Ovary (tissue), 9 donors: ENCODE data around the gene MPHOSPH6. TPM values are rescaled to one million over a fixed set of nuclear protein-coding genes. Genes with fewer than 3 reads are reported as not detected.

Experiments used
- DNase-seq, 5 donors: peaks; one replicate each; pipeline ENCODE4 v3.0.0-alpha.2; 2019 to 2020
- H3K27ac ChIP-seq, 2 donors: fragments of 200-600 bp; one replicate each; pipeline versions ENCODE4 v1.5.1 to v1.8.0; 2019 to 2022
- H3K27me3 ChIP-seq: fragments of 200-600 bp; one replicate; pipeline ENCODE4 v1.8.0; 2022
- H3K36me3 ChIP-seq: fragments of 200-600 bp; sonication (generic); one replicate; pipeline ENCODE4 v1.5.1; 2019
- H3K4me1 ChIP-seq: one replicate; pipeline ENCODE4 v1.8.1; 2013; ENCODE audit warnings: mild to moderate bottlenecking, moderate library complexity; ENCODE audit not compliant: insufficient read depth
- H3K4me3 ChIP-seq: fragments of 200-600 bp; sonication (generic); one replicate; pipeline ENCODE4 v1.5.1; 2017
- H3K9me3 ChIP-seq, 2 donors: fragments of 200-600 bp in 1 of 2; sonication (generic) in 1 of 2; one replicate each; pipeline versions ENCODE4 v1.5.1 to v1.8.1; 2013 to 2019; ENCODE audit warnings: mild to moderate bottlenecking in 1 of 2, moderate library complexity in 1 of 2
- CTCF ChIP-seq, 3 donors: fragments of 450-650 bp in 2 of 3; fragments of 200-600 bp in 1 of 3; IDR thresholded peaks; one replicate each; pipeline versions ENCODE4 v1.5.1 to v1.8.0; 2016 to 2022; ENCODE audit warnings: antibody characterized with exemption in 3 of 3, mild to moderate bottlenecking in 1 of 3
- EP300 ChIP-seq: sonication (generic); formaldehyde crosslinking; IDR thresholded peaks from one replicate; pipeline ENCODE4 v1.6.1; 2017; ENCODE audit warnings: antibody characterized with exemption
- POLR2A ChIP-seq: fragments of 450-650 bp; IDR thresholded peaks from one replicate; pipeline ENCODE4 v1.6.1; 2017; ENCODE audit warnings: antibody characterized with exemption, mild to moderate bottlenecking, moderate library complexity
- WGBS, 3 donors: extraction: QIAGEN DNeasy Blood & Tissue Kit in 1 of 3; methylation state at CpG; one replicate each; pipeline versions ENCODE4 v1.1.5 to v1.1.7; 2013 to 2017; 5-methylcytosine and 5-hydroxymethylcytosine counted together
- intact Hi-C, 4 donors: fragments of 100-400 bp; cut with DNase I; formaldehyde crosslinking; loops; one replicate each; pipeline versions ENCODE4 v1.11.0 to v1.15.1; 2022 to 2023
- polyA plus RNA-seq, 2 donors: library from polyadenylated mRNA; stranded (reverse); fragments of 200-250 nt in 1 of 2; fragments of 350-450 nt in 1 of 2; fragmentation: Illumina TruSeq in 1 of 2; extraction: RNeasy Lipid Tissue Mini Kit (QIAGEN cat#74804) in 1 of 2; gene quantifications; one replicate each; pipeline ENCODE4 v1.2.3, GENCODE V29; 2013 to 2014
- total RNA-seq, 7 donors: library from RNA; depleted of rRNA in 2 of 7; stranded (reverse); fragments of >200 nt in 2 of 7; fragmentation: NEBNext Ultra II Directional in 3 of 7; extraction: Animal tissue kit (Norgen Biotek cat#: 25700) in 3 of 7; gene quantifications; one replicate each; pipeline versions ENCODE4 v1.1.0 to v1.2.4, GENCODE V29; 2016 to 2023
- donor health status: DM: no; HTN: no; CAD: no; lungs with moderate emphysema.
- donor health status: DM: no; HTN: no; CAD: no.
- donor health status: Bipolar disorder and iron deficiency.
- donor health status: DM: yes; HTN: yes; CAD: no.
- donor health status: DM: no; HTN: no; CAD: no.
- donor health status: DM: yes; HTN: yes; CAD: no.

MPHOSPH6 gene
- total and polyA plus RNA-seq, 9 donors = 7.1 to 41.3 (median 14.4) TPM

DNA sequence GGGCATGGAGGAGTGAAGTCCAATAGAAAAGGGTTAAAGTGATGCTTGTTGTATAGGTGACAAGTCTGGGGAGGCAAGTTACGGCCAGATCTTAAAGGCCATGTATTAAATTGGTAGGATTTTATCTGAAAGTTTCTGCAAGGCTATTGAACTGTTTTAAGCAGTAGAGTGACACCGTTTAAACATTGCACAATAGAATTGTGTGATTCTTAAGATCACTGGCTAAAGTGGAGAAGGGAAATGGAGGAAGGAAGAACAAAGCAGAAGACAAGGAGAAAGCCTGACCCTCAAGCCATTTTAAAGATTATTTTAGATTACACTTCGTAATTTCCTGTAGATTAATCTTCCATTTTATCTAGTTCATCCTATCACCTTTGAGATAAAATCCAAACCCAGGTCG lies 5.6 kb upstream of the MPHOSPH6 start:
- intact Hi-C loops = no loop called here
- WGBS, 3 donors = 69 to 83% (median 73%) methylated on average over 4 of the region's 4 CpGs
- Histone ChIP-seq H3K9me3 (no peaks in the 10 kb centered on the region), H3K27me3 (no peaks in the 10 kb centered on the region), H3K4me1 (peaks cover under 1% of the 10 kb centered on the region), H3K27ac (no peak overlapping the region), H3K36me3 (no peaks in the 10 kb centered on the region), H3K4me3 (no peak overlapping the region)
- DNase-seq = no peak
- TF ChIP-seq EP300 (no peak), CTCF (IDR thresholded peaks at IDR 0.05) (no peak), POLR2A (no peak)

- Histone ChIP-seq H3K27me3 (no peaks in the 10 kb centered on the region), H3K27ac (no peak overlapping the region), H3K4me3 (no peak overlapping the region), H3K9me3 (no peaks in the 10 kb centered on the region), H3K4me1 (peaks cover 3% of the 10 kb centered on the region), H3K36me3 (no peaks in the 10 kb centered on the region)
- no peak for DNase-seq
- 93 to 98% (median 94%) methylated on average over 5 of the region's 5 CpGs for WGBS, 3 donors
- TF ChIP-seq EP300 (no peak), POLR2A (no peak)
- intact Hi-C loops = no loop called here
Measured at GRCh38 chr16:82167670-82168069, 2.4 kb downstream of the MPHOSPH6 start.

DNA sequence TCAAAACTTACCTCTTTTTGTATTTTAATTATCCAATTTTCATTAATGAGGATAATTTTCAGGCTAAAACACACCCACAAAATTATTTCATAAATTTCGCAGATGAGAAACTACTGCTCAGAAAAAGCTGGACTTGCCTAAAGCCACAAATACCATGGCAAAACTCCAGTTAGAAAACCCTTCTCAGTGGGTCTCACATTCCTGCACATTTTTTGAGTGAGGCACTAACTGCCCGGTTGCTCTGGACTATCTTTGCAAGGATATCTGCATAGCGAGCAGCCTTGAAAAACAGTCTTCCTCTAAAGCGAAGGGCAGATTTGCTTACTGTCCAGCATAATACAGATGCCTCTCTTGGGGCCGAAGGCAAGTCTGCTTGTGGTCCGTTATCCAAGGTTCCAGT lies 9.8 kb downstream of the MPHOSPH6 start:
- TF ChIP-seq EP300 (no peak), CTCF (IDR thresholded peaks at IDR 0.05) (no peak), POLR2A (no peak)
- Histone ChIP-seq H3K4me3 (no peak overlapping the region), H3K36me3 (no peaks in the 10 kb centered on the region), H3K27me3 (no peaks in the 10 kb centered on the region), H3K27ac (no peak overlapping the region), H3K4me1 (peaks cover 4% of the 10 kb centered on the region), H3K9me3 (no peaks in the 10 kb centered on the region)
- DNase-seq = no peak
- WGBS, 3 donors = 58 to 80% (median 79%) methylated on average over 6 of the region's 6 CpGs
- intact Hi-C loops = no loop called here

DNA sequence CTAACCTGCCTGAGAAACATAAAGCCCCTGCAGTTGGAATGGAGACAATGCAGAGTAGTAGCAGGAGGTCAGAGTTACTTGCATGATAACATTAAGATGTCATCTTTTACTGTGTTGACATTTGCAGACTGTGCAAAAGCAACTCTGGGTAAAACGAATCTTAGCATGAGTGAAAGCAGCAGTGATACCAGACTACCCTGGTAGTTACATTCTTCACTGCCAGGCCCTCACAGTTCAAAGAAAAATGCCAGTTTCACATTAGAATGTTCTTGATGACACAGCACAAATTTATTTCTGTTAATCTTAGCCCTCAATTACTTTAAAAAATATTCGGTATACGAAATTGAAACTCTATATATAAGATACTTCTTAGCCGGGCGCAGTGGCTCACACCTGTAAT lies 12.2 kb downstream of the MPHOSPH6 start:
- intact Hi-C loops = no loop called here
- Histone ChIP-seq H3K27ac (no peak overlapping the region), H3K36me3 (no peaks in the 10 kb centered on the region), H3K27me3 (no peaks in the 10 kb centered on the region), H3K4me1 (peaks cover 4% of the 10 kb centered on the region), H3K9me3 (no peaks in the 10 kb centered on the region), H3K4me3 (no peak overlapping the region)
- DNase-seq = no peak
- no peak for TF ChIP-seq POLR2A
- no peak for TF ChIP-seq EP300
- 59 to 78% (median 71%) methylated on average over 5 of the region's 5 CpGs for WGBS, 3 donors

GRCh38 chr16:82157534-82157812 lies 12.6 kb downstream of the MPHOSPH6 start:
- Histone ChIP-seq H3K27me3 (no peaks in the 10 kb centered on the region), H3K27ac (no peak overlapping the region), H3K4me3 (no peak overlapping the region), H3K9me3 (no peaks in the 10 kb centered on the region), H3K36me3 (no peaks in the 10 kb centered on the region), H3K4me1 (peaks cover 4% of the 10 kb centered on the region)
- intact Hi-C loops = no loop called here
- TF ChIP-seq EP300 (no peak), CTCF (IDR thresholded peaks at IDR 0.05) (no peak), POLR2A (no peak)
- WGBS, 3 donors = 17 to 27% (median 23%) methylated on average over 2 of the region's 2 CpGs
- DNase-seq = no peak
